ENCODE data around the gene WT1. TPM values are rescaled to one million over a fixed set of nuclear protein-coding genes. Genes with fewer than 3 reads are reported as not detected.

The WT1 gene
- total and polyA plus RNA-seq, 11 donors = 1.0 to 16.6 (median 2.2) TPM

DNA sequence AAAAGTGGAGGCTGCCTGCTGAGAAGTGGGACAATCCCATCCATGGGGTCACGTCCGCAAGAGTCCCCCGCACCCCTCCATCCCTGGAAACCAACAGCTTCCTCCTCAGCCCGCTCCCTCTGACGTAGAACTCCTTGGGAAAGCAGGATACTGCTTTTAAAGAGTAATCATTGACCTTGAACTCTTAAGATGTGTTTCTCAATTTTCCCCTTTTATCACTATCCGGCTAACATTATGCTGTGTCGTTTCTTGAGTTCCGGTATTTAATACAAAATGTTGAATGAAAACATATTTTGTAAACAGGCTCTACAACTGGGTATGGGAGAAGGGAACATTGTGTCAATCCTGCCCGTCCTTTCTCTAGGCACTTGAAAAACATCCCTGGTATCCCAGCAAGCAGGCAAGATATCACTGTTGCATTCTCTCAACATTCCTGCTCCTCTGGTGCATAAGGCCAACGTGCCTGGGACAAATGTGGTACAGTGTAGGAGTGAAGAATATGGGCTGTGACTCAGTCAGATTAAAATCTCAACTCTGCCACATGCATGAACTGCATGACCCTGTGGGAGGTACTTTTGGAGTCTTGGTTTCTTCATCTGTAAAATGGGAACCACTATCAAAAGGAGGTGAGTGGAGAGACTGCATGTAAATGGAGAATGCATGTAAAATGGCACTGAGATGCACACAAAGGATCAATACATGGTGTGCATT is 52.8 kb downstream of the WT1 start:
- H3K36me3 ChIP-seq = no peaks in the 10 kb centered on the region
- ATAC-seq (no peak), DNase-seq (no peak)
- intact Hi-C loops (cut with DNase I) = loop anchor here in 4 of 10 donors (10.0 kb wide), 2 partner anchors 182 to 202 kb away; partner anchors contain the start of gene EIF3M (in 2 of the 4)
- TF ChIP-seq CTCF (IDR thresholded peaks at IDR 0.05) (no peak), POLR2A (IDR thresholded peaks at IDR 0.05) (no peak)
- peaks cover 0 to 4% (median 0%) of the 10 kb centered on the region in 9 donors for H3K27me3 ChIP-seq
- H3K27ac ChIP-seq = no peak overlapping the region
- H3K4me3 ChIP-seq = no peak overlapping the region
- H3K9me3 ChIP-seq = peaks cover 0 to 6% (median 0%) of the 10 kb centered on the region in 12 donors
- 55 to 70% (median 65%) methylated on average over 10 of the region's 10 CpGs for WGBS, 4 donors
- H3K4me1 ChIP-seq = peaks cover 0 to 16% (median 9%) of the 10 kb centered on the region in 12 donors

- peaks cover 0 to 6% (median 0%) of the 10 kb centered on the region in 12 donors for H3K9me3 ChIP-seq
- 85 to 89% (median 86%) methylated on average over 5 to 9 of the region's 9 CpGs for WGBS, 4 donors
- H3K36me3 ChIP-seq = no peaks in the 10 kb centered on the region
- H3K4me1 ChIP-seq = peaks cover 0 to 4% (median under 1%) of the 10 kb centered on the region in 12 donors
- intact Hi-C loops (cut with DNase I) = loop anchor here in 4 of 10 donors (10.0 kb wide), 2 partner anchors 184 to 204 kb away; partner anchors contain the start of gene EIF3M (in 2 of the 4)
- H3K4me3 ChIP-seq = no peak overlapping the region
- no peak for DNase-seq
- ATAC-seq = peak in 1 of 4 donors; percentile 5
- H3K27me3 ChIP-seq = peaks cover 0 to 6% (median 0%) of the 10 kb centered on the region in 9 donors
- no peak overlapping the region for H3K27ac ChIP-seq
- TF ChIP-seq POLR2A (IDR thresholded peaks at IDR 0.05) (no peak), CTCF (IDR thresholded peaks at IDR 0.05) (no peak)
Observed at GRCh38 chr11:32381179-32381578, 54.2 kb downstream of the WT1 start.

DNA sequence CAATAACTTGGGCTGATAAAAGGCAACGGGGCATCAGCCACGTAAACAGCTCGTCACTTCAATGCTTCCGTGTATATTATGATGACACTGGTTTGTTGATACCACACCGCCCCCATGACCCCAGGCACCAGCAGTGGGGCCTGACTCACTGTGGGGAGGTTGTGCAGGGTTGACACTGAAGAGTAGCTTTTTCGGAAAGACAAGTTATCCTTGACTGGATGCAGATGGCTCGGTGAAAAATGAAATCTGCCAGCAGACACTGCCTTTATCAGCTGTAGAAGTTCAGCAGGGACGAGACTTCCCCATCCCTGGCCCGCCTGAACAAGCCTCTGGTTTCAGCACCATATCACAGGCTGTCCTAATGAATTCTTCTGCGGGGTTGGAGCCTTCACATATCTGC is 55.6 kb downstream of the WT1 start:
- Histone ChIP-seq H3K9me3 (peaks cover 0 to 6% (median 0%) of the 10 kb centered on the region in 12 donors), H3K4me3 (no peak overlapping the region), H3K27me3 (peaks cover 0 to 6% (median 0%) of the 10 kb centered on the region in 9 donors), H3K36me3 (no peaks in the 10 kb centered on the region), H3K4me1 (no peaks in the 10 kb centered on the region), H3K27ac (no peak overlapping the region)
- DNase-seq (no peak), ATAC-seq (no peak)
- intact Hi-C loops (cut with DNase I) = loop anchor here in 5 of 10 donors (10.0 kb wide), 2 partner anchors 185 to 205 kb away; partner anchors contain the start of gene EIF3M (in 2 of the 5)
- no peak for TF ChIP-seq POLR2A (IDR thresholded peaks at IDR 0.05)
- 59 to 72% (median 66%) methylated on average over 9 to 10 of the region's 10 CpGs for WGBS, 4 donors

DNA sequence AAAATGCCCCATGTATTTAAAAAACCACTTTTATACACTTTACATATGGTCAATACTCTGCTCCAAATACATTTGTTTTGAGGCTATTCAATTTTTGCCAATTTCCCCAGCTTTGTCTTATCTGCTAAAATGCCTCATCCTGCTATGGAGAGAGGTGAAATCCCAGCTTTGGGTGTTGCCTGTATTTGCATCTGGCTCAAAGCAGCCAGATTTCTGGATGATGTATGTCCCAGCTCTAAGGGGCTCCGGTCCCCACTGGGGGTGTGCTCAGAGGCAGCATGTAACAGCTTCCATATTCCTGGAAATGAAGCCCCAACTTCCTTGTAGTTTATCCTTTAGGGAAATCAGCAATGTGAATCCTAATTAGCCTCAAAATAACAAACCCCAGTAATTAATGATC is 59.5 kb downstream of the WT1 start:
- Histone ChIP-seq H3K27ac (no peak overlapping the region), H3K4me1 (no peaks in the 10 kb centered on the region), H3K4me3 (no peak overlapping the region), H3K36me3 (no peaks in the 10 kb centered on the region), H3K9me3 (peaks cover 0 to 6% (median 0%) of the 10 kb centered on the region in 12 donors), H3K27me3 (peaks cover 0 to 6% (median 0%) of the 10 kb centered on the region in 9 donors)
- DNase-seq (no peak), ATAC-seq (no peak)
- 27 to 58% (median 55%) methylated on average over 1 of the region's 1 CpG for WGBS, 4 donors
- TF ChIP-seq CTCF (IDR thresholded peaks at IDR 0.05) (no peak), POLR2A (IDR thresholded peaks at IDR 0.05) (no peak)
- intact Hi-C loops (cut with DNase I) = loop anchor here in 1 of 10 donors (10.0 kb wide), 1 partner anchor 189 kb away; no protein-coding TSS in a partner anchor

Measured in heart left ventricle (tissue), 16 donors.